Mucosa of stomach (tissue), 1 donor: ENCODE results near the gene POMT1.

Experiments
- H3K27me3 ChIP-seq: one replicate; pipeline ENCODE4 v1.7.0; 2013; ENCODE audit warnings: mild to moderate bottlenecking, low read length; ENCODE audit not compliant: control insufficient read depth, insufficient read depth
- H3K36me3 ChIP-seq: one replicate; pipeline ENCODE4 v1.7.0; 2013; ENCODE audit warnings: low read length; ENCODE audit not compliant: control insufficient read depth, insufficient read depth
- H3K4me1 ChIP-seq: one replicate; pipeline ENCODE4 v1.7.0; 2013; ENCODE audit warnings: mild to moderate bottlenecking, low read length; ENCODE audit not compliant: control insufficient read depth, insufficient read depth
- H3K4me3 ChIP-seq: one replicate; pipeline ENCODE4 v1.7.0; 2013; ENCODE audit warnings: low read length
- H3K9ac ChIP-seq: one replicate; pipeline ENCODE4 v1.7.0; 2013; ENCODE audit warnings: mild to moderate bottlenecking, low read length, moderate library complexity
- H3K9me3 ChIP-seq: one replicate; pipeline ENCODE4 v1.7.0; 2013; ENCODE audit warnings: mild to moderate bottlenecking, low read length, moderate library complexity; ENCODE audit not compliant: control insufficient read depth
- donor health status: Pancreatic carcinoma.

The POMT1 gene

DNA sequence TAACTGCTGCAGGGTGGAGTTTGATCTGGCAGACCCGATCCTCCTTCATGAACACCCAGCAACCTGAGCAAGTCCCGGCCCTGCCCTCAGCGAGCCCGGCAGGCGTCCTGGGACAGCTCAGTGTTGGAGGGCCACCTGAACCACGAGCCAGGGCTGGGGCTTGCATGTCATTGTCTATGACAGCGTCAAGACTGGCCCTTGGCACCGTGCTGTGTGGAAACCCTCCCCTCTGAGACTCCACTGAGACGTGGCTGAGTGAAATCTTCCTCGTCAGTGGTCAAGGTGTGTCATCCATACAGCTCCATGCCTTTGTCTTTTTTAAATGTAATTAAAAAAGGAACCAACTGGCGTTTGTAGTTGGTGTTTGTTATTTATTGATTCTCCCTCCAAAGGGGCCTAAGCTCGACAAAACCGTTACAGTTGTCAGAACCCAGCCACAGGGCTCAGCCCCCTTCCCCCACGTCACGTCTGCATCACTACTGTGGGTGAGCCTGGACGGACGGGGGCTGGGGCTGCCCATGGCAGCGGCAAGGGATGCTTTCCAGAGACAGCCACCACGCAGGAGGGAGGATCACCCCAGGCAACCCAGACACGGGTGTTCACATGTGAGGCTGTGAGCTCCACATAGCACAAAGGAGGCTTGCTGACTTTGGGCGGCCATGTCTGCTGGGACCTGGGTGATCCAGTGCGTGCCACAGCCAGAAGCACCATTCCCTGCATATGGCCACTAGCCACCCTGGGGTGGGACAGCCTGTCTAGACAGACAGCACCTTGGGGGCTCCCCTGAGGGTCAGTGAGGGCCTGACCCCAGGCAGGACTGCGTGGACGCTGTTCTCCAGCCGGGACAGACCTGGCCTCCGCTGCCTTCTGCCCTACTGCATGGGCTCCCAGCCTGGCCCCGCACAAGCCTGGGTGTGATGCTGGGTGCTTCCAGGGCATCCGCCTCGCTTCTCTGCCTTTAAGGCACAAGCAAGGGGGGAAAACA, 21.0 kb downstream of the POMT1 start:
- Histone ChIP-seq H3K9me3 (no peaks in the 10 kb centered on the region), H3K36me3 (peaks cover 23% of the 10 kb centered on the region), H3K9ac (no peak overlapping the region)

DNA sequence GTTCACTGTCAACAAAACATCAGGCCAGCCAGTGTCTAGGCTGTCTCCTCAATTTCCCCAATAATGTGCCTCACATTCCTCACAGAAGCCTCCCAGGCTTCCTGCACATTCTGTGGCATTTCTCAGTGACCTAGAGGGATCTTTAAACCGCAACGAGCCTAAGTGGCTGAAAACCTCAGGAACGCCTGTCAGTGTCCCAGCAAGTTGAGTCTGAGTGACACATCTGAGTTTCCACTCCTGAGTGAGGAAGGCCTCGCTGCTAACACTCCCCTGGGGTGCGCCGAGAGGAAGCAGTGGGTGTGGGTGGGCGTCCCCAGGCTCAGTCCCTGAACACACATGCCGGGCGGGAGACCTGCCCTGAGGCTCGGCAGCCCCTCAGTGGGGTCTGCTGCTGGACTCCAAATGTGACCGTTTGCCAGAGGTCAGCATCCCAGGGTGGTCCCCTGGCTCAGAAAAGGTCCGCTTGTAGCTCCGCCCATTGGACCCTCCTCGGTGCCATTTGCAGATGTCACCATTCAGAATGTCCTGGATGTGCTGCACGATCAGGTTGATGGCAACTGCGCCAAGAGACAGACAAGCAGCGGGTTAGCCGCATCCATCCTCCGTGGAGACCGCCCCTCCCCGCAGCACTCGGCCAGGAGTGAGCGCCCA, 22.1 kb downstream of the POMT1 start:
- peaks cover 5% of the 10 kb centered on the region for H3K4me1 ChIP-seq
- no peaks in the 10 kb centered on the region for H3K9me3 ChIP-seq
- no peak overlapping the region for H3K4me3 ChIP-seq
- no peak overlapping the region for H3K9ac ChIP-seq
- peaks cover 23% of the 10 kb centered on the region for H3K36me3 ChIP-seq
- H3K27me3 ChIP-seq = no peaks in the 10 kb centered on the region

More for the DNA sequence above, 21.0 kb downstream of the POMT1 start:
- no peak overlapping the region for H3K4me3 ChIP-seq
- no peaks in the 10 kb centered on the region for H3K27me3 ChIP-seq
- no peaks in the 10 kb centered on the region for H3K4me1 ChIP-seq

GRCh38 chr9:131525643-131526565, 23.2 kb downstream of the POMT1 start:
- H3K9ac ChIP-seq = no peak overlapping the region
- peaks cover 11% of the 10 kb centered on the region for H3K4me1 ChIP-seq
- H3K9me3 ChIP-seq = no peaks in the 10 kb centered on the region
- H3K27me3 ChIP-seq = no peaks in the 10 kb centered on the region
- no peak overlapping the region for H3K4me3 ChIP-seq
- peaks cover 19% of the 10 kb centered on the region for H3K36me3 ChIP-seq

DNA sequence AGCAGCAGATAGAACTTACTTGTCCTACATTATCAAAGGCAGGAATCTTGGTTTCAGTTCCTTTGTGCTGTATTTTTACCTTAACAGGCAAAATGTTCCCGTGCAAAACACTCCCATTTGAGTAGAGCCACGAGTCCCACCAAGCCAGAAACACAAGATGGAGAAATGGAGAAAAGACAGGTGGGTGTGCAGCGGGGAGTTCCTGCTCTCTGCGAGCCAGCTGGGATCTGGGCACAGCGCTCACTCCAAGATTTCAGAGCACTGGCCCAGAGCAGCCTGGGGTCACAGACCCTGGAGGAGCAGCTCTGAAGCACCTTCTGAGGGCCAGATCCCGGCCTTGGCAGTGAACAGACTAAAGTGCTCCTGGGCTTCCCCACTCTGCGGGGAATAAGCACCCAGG, 25.5 kb downstream of the POMT1 start:
- H3K9ac ChIP-seq = no peak overlapping the region
- no peak overlapping the region for H3K4me3 ChIP-seq
- no peaks in the 10 kb centered on the region for H3K27me3 ChIP-seq
- H3K36me3 ChIP-seq = peaks cover 15% of the 10 kb centered on the region
- H3K4me1 ChIP-seq = peaks cover 11% of the 10 kb centered on the region
- H3K9me3 ChIP-seq = no peaks in the 10 kb centered on the region

- Histone ChIP-seq H3K36me3 (peaks cover 12% of the 10 kb centered on the region), H3K9ac (no peak overlapping the region), H3K9me3 (no peaks in the 10 kb centered on the region), H3K4me1 (peaks cover 11% of the 10 kb centered on the region), H3K4me3 (no peak overlapping the region), H3K27me3 (no peaks in the 10 kb centered on the region)
Observed at GRCh38 chr9:131528886-131529505, 26.3 kb downstream of the POMT1 start.

- Histone ChIP-seq H3K4me1 (peaks cover 11% of the 10 kb centered on the region), H3K36me3 (peaks cover 12% of the 10 kb centered on the region), H3K9ac (peak overlapping the region; percentile 81), H3K4me3 (peak overlapping the region; percentile 67), H3K9me3 (no peaks in the 10 kb centered on the region), H3K27me3 (no peaks in the 10 kb centered on the region)
Observed at GRCh38 chr9:131529597-131530545, 27.2 kb downstream of the POMT1 start.

DNA sequence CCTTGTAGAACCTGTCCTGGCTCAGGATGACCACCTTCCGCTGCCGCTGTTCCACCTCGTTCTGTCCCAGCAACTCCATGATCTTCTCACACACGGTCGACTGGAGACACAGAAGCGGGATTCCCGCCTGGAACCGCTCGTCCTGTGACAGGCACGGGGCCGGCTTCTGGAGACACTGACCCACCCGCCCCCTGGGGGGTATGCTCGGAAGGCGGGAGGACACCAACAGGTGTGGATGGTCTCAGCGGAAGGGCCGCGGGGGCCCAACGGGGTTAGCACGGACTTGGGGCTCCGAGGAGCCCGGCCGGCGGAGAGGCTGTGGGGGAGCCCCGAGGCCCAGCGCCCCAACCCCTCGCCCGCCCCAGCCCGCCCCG, 27.8 kb downstream of the POMT1 start:
- Histone ChIP-seq H3K4me3 (peak overlapping the region; percentile 67), H3K27me3 (no peaks in the 10 kb centered on the region), H3K9ac (peak overlapping the region; percentile 81), H3K9me3 (no peaks in the 10 kb centered on the region), H3K36me3 (peaks cover 12% of the 10 kb centered on the region), H3K4me1 (peaks cover 11% of the 10 kb centered on the region)

- H3K27me3 ChIP-seq = no peaks in the 10 kb centered on the region
- peak within 1 kb of the TSS; percentile 81 for H3K9ac ChIP-seq
- no peaks in the 10 kb centered on the region for H3K9me3 ChIP-seq
- H3K36me3 ChIP-seq = peaks cover 12% of the 10 kb centered on the region
- H3K4me1 ChIP-seq = peaks cover 11% of the 10 kb centered on the region
- peak within 1 kb of the TSS; percentile 67 for H3K4me3 ChIP-seq
Observed at GRCh38 chr9:131530920-131531832, 28.5 kb downstream of the POMT1 start, which contains the start of gene UCK1. Gene UCK1, minus strand, starts transcription at chr9:131531263. Its CDS starts 89 bp downstream, at chr9:131531174.

GRCh38 chr9:131534721-131535237, 32.1 kb downstream of the POMT1 start:
- Histone ChIP-seq H3K36me3 (no peaks in the 10 kb centered on the region), H3K4me1 (peaks cover 6% of the 10 kb centered on the region), H3K27me3 (peaks cover 6% of the 10 kb centered on the region), H3K4me3 (no peak overlapping the region), H3K9me3 (no peaks in the 10 kb centered on the region), H3K9ac (no peak overlapping the region)

GRCh38 chr9:131537946-131538345, 35.2 kb downstream of the POMT1 start:
- H3K4me3 ChIP-seq = no peak overlapping the region
- H3K27me3 ChIP-seq = peaks cover 14% of the 10 kb centered on the region
- no peaks in the 10 kb centered on the region for H3K9me3 ChIP-seq
- no peaks in the 10 kb centered on the region for H3K4me1 ChIP-seq
- no peak overlapping the region for H3K9ac ChIP-seq
- H3K36me3 ChIP-seq = no peaks in the 10 kb centered on the region
